NCI-H1694 treated with DMSO at 0.1 percent for 48 hours (cell line): ENCODE results near the gene LGMN.
"Not testable (repeated sequence)": the region's sequence is repeated elsewhere in the genome, so short reads cannot be mapped to it uniquely, and the experiment has no call there.

Source experiments
- DNase-seq: peaks from one replicate; lab custom pipeline; 2025; lab: John Stamatoyannopoulos, UW

The LGMN gene

DNA sequence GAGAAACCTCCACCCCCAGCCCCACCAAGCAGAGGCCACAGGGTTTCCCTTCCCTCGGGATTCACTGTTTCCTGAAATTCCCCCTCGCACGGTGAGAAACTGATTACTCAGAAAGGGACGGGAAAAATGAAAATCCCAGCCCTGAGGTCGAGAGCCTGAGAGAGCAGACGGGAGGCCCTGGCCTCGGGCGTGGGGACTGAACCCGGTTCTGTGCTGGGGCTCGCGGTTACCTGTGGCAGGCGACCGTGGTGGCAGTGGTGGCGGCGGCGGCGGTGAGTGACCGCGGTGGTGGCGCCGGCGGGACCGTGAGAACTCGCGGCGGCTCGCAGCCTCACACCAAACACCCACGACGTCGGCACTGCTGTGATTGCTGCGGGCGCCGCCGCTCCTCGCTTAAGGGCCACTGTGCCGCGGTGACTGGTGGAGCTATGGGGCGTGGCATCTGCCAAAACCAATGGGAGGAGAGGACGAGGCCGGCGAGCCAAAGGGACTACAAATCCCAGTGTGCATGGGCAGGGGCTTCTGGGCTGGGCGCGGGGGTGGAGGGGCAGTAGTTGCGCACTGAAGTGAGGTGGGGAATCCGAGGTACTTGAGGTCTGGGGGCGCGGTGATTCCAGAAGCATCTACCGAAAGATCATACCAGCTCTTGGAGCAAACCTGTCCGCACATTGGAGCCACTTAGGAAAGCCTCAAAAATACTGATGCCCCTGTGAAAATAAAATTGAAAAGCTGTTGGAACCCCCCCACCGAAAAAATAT lies at the start of gene LGMN:
TSS of gene LGMN (minus strand) at position 369 of the 758 bp plus-strand sequence. CDS start 15,841 bp downstream, outside the sequence.
- DNase-seq, result peak; percentile 99

DNA sequence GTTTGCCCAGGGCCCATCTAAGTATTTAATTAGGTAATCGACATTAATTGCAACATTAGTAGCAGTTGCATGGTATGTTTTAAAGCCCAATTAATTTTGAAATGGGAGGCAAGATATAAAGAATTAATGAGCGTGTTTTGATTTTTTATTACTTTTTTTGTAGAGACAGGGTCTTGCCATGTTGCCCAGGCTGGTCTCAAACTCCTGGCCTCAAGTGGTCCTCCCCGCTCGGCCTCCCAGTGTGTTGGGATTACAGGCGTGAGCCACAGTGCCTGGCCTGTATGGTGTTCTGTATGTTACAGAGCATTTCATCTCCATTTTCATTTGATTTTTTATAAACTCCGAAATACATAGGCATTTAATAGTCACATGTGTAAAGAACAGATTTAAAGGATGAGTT lies 46.5 kb upstream of the LGMN start:
- DNase-seq, result no peak

DNA sequence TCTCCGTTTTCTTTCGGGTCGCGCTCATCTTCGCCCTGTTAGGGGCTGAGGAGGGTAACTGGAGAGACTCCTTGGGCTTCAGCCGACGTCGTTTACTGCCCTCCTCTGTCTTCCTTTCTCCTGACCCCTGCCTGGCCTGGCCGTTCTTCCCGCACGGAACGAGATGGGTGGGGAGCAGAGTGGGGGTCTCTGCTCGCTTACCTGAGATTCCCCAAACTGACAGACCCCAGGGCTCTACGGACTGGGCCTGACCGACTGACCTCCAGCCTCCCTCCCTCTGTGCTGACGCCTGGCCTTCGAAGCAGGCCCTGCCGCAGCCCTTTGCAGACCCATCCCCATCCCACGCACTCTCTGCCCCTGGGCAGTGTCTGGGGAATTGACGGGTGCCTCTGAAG lies 46.1 kb upstream of the LGMN start:
- DNase-seq, result no peak

DNA sequence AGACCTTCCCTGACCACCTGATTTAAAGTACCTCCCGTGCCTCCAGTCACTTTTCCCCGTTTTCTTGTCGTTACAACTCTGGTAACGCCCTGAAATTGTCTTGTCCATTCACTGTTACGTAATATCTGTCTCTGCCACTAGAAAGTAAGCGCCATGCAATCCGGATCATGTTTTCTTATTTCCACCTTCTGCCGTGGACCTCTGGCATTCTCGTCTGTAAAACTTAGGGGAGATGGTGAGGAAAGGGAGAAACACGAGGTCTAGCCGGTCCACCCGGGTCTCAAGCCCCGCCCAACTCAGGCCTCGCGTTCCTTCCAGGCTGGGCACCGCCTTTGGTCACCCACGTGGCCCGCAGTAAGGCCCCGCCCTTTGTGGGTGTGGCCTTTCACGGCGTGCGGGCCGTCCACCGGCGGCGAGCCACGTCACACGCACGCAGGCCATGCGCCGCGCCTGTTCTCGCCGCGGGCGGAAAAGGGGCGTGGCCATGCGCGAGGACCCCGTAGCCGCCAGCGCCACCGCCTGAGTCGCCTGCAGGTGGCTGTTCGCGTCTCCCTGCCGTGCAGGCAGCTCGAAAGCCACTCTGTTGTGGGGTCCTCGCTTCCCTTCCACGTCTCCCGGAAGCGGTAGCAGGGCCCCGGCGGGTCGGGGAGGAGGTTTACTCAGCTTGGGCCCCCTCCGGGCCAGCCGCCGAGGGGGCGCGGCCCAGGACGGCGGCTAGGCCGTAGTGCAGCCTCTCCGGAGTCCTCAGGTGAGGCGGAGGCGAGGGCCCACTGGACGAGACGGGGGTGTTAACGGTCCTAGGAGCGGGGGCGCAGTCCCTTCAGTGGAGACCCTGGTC lies 45.5 kb upstream of the LGMN start, which contains the start of gene GOLGA5:
TSS of gene GOLGA5 (plus strand) at position 597 of the 838 bp plus-strand sequence. CDS start 3,133 bp downstream, outside the sequence.
- DNase-seq, result peak; percentile 98

DNA sequence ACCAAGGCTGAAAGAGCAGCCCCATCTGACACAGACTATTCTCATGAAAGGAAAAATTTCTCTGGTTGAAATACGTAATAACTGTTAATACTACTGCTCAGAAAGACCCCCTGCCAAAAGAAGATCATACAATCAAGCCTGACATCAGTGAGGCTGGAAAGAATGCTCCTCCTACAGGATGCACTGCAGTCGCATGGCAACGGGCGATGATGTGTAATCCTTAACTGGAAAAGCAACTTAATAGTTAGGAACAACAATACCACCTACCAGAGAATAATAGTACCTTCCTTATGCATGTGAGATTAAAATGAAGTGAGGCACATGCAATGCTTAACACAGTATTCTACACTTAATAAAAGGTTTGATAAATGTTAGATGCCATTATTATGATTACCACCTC lies 44.5 kb upstream of the LGMN start:
- DNase-seq, result no peak

DNA sequence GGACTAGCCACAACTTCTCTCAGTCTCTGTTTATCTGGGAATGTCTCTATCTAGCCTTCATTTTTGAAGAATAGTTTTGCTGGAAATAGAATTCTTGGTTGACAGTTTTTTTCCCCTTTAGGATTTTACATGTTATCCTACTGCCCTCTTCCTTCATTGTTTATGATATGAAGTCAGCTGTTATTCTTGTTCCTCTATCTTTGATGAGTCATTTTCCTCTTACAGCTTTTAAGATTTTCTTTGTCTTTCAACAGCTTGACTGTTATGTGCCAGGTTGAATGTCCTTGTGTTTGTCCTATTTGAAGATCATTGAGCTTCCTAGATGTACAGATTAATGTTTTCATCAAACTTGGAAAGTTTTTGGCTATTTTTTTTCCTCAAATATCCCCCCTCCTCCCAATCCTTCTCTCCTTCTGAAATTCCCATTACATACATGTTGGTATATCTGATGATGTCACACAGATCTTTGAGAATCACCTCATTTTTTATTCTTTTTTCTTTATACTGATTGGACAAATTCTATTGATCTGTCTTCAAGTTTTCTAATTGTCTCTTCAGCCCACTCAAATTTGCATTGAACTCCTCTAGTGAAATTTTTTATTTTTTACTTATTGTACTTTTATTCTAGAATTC lies 41.1 kb upstream of the LGMN start:
- DNase-seq, result no peak

DNA sequence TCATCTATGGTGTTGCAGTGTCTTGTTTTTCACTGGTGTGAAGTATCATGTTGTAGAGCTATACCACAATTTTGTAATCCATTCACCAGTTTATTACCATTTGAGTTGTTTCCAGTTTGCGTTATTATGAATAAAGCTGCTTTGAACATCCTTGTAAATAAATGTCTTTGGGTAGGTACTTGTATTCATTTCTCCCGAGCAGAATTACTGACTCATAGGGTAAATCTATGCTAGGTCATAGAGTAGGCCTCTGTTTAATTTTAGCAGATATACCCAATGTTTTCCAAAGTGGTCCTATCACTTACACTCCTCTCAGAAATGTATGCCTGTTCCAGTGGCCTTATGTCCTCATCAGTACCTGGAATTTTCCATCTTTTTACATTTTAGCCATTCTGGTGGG lies 39.1 kb upstream of the LGMN start:
- DNase-seq, result no peak

DNA sequence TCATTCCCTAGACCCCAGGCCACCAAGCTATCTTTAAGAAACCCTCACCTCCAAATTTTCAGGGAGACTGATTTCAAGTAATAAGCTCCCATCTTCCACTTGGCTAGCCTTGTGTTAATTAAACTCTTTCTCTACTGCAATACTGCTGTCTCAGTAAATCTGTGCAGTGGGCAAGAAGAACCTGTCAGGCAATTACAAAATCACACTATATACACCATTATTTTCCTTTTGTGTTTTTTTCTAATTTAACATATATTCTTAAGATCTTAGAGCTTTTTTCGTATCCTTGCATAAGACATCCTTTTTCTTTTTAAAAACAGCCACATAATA lies 38.0 kb upstream of the LGMN start:
- DNase-seq, result no peak

DNA sequence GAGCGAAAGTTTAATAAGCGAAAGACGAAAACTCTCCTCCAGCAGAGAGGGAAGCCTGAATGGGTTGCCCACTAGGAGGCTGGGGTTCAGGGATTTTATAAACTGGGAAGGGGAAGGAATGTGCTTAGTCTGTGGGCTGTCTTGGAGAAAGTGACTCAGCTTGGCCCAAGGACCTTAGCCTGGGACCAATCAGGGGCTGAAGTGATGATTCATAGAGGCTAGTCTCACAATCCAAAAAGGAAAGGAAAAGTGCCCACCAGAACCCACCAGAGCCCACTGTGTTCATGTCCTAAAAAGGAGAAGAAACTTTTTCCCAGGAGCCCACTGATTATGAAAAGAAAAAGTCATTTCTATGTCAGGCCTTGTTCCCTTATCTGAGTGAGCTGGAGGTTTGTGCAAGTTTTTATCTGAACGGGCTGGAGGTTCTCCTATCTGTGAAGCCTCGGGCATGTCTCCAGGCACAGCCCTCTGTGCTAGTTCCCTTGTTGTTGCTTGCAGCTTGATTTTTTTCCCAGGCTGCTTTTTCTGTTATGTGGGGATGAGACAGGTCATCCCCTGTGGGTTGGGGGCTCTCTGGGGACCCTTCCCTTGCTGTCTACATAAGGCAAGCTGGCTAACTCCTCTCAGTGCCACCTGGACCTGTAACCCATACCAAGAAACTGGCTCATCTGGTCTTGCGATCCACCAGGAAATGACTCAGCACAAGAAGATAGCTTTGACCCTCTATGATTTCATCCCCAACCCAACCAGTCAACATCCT lies 37.4 kb upstream of the LGMN start:
- DNase-seq, result no peak

DNA sequence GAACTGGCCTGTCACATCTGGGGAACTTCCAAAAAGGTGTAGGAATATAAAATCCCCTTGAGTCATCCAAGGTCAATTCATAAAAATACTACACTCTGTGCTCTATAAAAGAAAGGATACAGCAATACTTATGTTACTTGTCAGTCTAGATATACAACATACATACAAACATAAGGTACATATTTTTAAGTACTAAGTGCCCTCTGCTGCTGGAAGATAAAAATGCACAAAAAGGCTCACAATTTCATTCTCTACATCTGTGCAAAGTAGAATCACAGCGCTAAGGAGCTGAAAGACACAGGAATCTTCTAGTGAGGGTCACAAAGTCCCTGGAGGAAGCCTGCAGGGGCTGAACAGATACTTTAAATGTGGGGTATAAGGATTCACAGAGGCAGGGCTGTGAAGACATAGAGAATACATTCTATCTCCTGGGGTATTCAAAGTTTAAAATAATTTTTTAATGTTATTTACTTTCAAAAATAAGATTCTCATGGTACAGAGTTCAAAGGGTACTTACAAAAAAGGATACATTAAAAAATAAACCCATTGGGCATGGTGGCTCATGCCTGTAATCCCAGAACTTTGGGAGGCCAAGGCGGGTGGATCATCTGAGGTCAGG lies 35.5 kb upstream of the LGMN start:
- DNase-seq, result peak; percentile 96

DNA sequence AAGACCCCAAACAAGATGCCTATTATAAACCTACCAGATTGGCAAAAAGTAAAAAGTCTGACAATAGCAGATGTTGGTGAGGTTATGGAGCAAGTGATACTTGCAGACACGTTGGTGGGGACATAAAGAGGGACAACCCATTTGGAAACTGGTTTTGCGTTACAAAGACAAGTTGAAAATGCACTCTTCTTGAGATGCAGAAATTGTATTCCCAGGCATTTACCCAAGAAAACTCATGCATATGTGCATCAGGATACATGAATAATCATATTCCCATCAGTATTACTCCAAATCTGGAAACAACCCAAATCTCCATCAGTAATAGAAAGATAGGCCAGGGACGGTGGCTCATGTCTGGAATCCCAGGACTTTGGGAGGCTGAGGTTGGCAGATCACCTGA lies 32.9 kb upstream of the LGMN start:
- no peak for DNase-seq

DNA sequence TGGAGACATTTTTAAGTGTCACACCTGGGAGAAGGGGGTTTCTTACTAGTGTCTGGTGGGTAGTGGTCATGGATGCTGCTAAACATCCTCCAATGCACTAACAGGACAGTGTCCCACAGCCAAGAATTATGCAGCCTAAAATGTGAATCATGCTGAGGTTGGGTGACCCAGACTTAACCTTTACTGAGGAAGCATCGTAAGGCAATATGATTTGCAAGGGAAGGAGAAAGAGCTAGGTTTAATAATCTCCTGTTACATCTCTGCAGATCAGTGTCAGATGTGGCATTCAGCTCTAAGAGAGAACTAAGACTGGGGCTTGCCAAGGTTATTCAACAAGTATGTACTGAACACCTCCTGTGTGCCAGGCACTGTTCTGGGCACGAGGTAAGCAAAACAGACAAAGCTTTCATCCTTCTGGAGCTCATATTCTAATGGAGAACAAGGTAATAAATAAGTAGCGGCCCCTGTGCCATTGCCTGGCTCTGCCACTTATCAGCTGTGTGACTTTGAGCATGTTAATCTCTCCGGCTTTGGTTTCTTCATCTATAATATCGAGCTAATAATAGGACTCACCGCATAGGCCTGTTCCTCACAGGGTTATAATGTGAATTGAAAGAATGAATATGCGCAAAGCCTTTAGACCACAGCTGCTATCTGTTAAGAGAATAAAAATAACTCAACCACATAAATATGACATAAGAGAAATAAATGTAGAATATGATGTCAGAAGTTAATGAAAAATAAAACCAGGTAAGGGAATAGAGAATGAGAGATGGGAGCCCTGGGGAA lies 32.2 kb upstream of the LGMN start:
- no peak for DNase-seq

DNA sequence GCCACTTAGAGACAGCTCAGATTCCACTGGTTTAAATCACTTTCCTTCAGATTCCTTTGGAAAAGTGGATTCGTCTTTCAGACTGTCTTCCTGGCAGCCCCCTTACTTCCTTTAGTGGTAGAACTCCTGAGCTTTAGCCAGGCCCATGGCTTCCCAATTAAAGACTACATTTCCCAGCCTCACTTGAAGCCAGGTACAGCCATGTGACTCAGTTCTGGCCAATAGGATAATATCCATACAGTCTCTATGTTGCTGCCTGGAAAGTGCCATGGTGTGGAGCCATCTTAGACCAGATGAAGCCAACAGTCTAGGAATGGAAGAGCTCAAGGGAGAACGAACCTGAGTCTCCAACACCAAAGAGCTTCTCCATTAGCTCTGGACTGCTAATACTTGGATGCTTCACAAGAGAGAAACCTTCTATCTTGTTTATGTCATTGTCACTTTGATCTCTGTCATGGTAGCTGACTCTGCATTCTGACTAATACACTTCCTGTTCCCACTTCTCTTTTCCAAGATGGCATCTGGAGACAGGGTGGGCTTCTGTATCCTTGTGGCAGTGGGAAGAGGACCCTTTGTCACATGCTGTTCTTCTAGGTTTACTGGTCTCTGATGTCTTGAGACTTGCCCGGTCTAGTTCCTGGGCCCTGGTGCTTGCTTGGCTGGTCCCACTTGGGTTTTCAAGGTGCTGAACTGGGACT lies 30.6 kb upstream of the LGMN start:
- peak; percentile 9 for DNase-seq

DNA sequence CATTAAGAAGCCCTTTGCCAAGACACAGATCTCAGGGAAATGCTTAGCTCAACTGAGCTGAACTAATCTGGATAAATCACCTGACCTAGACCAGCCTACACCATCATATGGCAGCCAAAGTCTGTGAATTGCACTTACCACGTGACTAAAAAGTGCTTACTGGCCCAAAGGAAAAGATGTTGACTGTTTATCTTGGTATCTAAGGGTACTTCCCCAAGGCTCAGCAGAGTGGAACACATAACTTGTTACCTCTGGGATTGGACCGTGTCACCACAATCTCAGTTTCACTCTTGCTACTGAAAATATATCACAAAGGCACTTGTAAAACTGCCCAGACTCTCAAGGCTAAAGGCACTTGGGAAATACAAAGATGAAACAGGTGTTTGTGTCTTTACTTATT lies 26.9 kb upstream of the LGMN start:
- not testable (repeated sequence) for DNase-seq

DNA sequence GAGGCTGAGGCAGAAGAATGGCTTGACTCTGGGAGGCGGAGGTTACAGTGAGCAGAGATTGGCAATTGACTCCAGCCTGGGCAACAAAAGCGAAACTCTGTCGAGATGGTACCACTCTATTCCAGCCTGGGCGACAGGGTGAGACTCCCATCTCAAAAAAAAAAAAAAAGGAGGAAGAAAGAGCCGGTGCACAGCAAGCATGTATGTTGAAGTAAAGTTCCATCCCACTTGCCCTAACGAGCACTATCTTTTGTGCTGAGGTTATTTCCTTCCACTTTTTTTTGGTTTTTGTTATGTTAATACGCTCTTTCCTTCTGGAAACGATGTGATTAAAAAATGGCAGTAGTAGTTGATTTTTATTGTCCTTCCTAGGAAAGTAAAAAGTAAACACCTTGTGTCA lies 26.1 kb upstream of the LGMN start:
- no peak for DNase-seq

DNA sequence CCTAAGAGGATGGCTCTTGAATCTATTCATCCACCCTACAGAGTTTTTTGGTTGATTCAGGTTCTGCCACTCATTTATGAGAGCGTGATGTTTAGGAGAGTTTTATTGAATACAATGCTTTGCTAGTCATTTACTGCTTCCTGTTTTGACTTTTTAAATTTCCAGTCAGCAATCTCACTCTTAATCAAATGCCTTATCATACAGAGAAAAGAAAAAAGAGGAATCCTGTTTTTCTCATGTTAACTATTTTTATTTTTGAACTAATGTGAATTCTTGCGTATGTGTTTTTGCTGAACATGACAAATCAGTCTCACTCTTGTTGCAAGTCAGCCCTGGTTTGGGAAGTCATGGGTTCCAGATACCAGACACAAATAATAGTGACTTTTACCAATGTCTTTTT lies 22.1 kb upstream of the LGMN start:
- no peak for DNase-seq

DNA sequence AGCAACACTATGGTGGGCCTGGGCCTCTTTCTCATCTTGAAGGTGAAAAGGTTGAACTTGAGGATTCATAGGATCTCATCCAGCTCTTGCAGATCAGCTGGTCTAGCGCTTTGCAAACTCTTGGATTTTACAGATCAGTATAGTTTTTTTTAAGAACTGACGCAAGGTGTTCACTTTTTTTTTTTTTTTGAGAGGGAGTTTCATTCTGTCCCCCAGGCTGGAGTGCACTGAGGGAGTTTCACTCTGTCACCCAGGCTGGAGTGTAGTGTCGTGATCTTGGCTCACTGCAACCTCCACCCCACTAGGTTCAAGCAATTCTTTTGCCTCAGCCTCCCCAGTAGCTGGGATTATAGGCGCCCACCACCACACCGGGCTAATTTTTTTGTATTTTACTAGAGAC lies 20.4 kb upstream of the LGMN start:
- no peak for DNase-seq

DNA sequence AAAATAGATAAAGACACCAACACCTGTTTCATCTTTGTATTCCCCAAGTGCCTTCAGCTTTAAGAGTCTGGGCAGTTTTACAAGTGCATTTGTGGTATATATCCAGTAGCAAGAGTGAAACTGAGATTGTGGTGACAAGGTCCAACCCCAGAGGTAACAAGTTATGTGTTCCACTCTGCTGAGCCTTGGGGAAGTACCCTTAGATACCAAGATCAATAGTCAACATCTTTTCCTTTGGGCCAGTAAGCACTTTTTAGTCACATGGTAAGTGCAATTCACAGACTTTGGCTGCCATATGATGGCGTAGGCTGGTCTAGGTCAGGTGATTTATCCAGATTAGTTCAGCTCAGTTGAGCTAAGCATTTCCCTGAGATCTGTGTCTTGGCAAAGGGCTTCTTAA lies 19.8 kb upstream of the LGMN start:
- DNase-seq, result not testable (repeated sequence)

DNA sequence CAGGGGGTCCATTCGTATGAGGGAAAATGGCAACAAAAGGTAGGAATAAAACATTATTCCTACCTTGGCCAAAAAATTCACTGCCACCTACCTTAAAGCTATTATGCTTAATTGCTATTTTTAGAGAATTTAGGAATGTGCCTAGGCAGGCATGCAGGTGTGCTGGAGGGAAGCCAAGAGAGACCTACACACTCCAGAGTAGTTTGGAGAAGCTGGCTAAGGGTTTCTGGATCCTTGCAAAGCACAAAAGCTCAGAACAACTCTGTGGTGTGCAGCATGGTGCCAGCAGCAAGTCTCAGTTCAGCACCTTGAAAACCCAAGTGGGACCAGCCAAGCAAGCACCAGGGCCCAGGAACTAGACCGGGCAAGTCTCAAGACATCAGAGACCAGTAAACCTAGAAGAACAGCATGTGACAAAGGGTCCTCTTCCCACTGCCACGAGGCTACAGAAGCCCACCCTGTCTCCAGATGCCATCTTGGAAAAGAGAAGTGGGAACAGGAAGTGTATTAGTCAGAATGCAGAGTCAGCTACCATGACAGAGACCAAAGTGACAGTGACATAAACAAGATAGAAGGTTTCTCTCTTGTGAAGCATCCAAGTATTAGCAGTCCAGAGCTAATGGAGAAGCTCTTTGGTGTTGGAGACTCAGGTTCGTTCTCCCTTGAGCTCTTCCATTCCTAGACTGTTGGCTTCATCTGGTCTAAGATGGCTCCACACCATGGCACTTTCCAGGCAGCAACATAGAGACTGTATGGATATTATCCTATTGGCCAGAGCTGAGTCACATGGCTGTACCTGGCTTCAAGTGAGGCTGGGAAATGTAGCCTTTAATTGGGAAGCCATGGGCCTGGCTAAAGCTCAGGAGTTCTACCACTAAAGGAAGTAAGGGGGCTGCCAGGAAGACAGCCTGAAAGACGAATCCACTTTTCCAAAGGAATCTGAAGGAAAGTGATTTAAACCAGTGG lies 15.5 kb upstream of the LGMN start:
- not testable (repeated sequence) for DNase-seq
